Measurements from ENCODE around the gene LRRC32.

The LRRC32 gene

DNA sequence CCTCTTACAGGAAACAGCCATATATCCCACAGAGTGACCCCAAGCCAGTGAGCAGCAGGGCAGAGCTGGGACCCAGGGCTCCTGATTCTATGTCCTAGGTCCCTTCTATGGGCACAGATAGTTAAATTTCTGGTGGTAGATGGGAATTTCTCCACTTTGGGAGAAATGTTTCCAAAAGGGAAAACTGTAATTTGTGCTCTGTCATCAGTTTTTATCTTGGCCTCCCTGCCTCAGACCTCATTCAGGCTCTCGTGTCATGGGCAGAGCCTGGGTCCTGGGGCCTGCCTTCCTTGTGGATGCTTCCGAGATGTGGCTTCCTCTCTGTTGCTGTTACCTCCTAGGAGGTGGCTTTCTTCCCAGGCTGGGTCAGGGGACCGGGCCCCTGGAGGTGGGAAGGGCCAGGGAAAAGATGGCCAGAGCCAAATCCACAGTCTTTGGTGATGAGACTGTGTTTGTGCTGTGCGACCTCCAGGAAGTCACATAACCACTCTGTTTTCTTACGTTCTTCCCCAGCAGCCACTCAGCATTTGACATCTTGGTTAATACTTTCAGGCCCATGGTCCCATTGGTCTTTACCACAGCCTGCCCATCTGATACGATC is 8.6 kb downstream of the LRRC32 start:
- no peak for DNase-seq

- DNase-seq: no peak
Measured at GRCh38 chr11:76661306-76661751, 9.2 kb downstream of the LRRC32 start.

DNA sequence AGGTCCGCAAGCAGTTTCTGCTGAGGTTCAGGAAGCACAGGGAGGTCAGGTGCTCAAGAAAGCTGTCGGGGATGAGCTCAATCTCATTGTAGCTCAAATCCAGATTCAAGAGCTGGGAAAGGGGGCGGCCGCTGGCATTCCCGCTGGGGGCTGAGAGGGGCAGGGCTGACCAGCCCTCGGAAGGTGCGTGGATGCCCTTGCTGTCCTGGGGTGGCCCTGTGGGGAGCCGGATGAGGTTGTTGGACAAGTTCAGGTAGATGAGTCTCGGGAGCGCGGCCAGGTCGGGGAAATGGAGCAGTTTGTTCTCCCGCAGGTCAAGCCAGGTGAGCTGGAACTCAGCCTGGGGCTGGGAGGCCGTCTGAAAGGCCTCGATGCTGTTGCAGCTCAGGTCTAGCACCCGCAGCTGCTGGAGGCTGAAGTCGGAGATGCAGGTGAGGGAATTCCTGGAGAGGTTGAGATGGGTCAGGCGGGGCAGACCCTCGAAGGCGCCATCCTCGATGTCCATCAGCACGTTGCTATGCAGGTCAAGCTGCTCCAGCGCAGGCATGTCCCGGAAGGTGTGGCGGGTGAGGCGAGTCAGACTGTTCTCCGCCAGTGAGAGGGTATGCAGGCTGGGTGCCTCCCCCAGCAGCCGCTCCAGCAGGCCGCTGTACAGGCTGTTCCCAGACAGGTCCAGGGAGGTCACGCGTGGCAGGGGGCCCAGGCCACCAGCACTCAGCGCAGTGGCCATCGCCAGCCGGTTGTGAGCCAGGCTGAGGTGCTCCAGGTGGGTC is 9.8 kb downstream of the LRRC32 start:
- no peak for DNase-seq

GRCh38 chr11:76659672-76660532 is 10.6 kb downstream of the LRRC32 start:
- DNase-seq: no peak

DNA sequence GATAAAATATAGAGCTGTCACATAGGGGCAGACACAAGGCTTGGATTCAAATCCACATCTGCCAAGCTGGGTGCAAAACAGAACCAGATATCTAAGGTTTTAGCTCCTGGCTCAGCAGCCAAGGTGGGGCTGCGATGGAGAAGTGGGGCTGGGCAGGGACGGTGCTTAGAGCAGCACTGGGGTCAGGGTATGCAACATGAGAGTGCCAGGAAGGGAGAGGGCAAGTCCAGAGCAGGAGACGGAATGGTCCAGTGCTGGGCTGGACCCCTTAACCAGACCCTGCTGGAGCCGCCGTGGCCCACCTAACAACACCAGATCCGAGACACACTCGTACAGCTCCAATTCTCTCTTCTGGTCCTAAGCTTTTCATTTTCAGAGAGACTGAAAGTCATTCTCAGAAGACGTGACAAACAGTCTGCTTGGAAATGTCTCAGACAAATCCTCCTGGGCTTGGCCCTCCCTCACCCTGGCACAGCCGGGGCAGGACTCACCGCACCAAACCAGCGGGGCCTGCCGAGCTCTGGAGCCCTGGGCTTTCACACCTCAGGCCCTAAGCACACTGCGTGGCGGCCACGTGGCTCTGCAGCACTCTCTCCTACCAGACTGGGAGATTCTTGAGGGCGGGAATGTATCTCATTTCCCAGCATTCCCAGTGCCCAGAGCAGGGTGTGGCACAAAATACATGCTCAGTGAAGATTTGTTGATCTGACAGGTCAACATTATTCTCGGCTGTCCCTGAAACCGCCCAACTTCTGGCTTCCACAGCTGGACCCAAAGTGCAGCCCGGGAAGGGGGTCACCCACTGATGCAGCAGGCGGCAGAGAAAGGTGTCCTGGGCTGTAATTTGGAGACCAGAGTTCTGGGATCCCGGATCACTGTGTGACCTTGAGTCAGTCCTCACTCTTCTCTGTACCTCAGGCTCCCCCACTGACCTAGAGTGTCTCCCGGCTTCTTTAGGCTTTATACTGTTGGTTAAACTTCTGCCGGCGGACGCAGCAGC is 11.6 kb downstream of the LRRC32 start:
- DNase-seq: no peak

DNA sequence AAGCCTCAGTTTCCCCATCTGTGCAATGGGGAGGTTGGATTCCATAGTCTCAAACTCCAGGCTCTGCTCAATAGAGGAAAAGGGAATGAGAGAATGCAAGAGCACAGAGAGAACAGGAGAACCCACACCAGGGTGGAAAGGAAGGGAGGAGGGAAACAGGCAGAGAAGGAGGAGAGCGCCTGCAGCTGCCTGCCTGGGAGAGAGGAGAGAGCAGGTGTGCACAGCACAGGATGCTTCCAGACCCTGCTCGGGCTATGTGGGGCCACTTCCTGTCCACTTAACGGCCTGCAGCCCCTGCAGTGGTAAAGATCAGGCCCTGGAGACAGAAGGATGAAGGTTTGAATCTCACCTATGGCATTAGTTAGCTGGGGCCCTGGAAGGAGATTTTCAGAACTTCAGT is 12.3 kb downstream of the LRRC32 start:
- no peak for DNase-seq

DNA sequence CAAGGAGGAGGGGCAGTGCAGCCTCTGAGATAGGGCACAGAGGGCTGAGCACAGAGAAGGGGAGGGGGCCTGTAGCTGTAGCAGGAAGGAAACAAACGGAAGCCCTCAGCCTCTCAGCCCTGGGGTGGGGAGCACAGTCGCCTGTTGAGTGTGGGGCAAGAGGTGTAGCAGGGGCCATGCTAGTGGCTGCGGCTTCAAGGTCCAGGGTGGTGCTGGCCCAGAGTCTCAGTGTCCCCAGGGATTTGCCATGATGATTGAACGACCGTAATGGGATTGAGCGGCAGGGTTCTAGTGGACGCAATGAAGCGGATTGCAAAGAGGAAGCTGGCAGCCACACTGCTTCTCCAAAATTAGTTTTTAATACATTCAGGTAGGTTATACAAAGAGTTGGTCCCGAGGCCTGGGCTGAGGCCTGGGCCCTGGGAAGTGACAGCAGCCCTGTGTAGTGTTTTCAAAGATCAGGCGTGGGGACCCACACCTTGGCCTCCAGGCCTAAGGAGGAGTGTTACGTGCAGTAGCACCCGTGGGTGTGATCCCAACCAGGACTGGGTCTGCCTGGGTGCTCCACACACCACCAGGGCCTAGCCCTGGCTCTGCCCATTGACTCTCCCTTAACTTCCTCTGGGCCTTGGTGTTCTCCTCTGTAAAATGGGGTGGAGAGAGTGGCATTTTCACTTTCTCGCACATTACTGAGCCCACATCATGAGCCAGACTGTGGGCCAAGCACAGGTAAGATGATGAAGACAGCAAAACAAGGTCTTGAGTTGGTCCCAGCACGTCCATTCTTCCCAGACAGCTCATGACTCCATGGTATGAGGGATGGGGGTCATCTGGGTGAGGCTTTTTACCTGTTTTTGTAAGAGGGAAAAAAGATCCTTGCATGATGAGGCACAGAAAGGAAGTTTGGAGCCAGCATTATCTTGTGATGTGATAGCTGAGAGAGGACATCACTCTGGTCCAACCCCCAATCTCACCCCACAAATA is 13.1 kb downstream of the LRRC32 start:
- no peak for DNase-seq

DNA sequence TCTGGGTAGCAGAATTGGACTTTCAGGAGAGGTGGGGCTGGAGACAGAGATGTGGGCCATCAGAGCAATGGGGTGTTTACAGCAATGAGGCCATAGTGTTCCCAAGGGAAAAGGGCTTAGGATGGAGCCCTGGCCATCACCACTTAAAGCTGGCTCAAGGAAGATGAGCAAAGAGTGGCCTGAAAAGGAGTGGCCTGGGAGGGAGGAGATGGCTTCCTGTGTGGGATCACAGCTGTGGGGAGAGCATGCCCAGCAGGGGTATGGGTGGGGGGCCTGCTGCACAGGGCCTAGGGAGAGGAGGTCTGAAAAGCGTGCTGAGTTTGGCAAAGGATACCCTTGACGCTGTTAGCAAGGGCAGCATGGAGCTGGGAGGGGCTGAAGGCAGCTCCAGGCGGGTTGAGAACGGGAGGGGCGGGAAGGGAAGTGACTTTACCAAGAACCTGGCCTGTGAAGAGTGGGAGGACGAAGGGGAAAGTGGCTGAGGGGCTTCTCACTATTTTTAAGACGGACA is 13.9 kb downstream of the LRRC32 start:
- DNase-seq: no peak

GRCh38 chr11:76656050-76656531 is 14.5 kb downstream of the LRRC32 start:
- DNase-seq: no peak

- DNase-seq: no peak
Measured at GRCh38 chr11:76655501-76656049, 15.0 kb downstream of the LRRC32 start.

DNA sequence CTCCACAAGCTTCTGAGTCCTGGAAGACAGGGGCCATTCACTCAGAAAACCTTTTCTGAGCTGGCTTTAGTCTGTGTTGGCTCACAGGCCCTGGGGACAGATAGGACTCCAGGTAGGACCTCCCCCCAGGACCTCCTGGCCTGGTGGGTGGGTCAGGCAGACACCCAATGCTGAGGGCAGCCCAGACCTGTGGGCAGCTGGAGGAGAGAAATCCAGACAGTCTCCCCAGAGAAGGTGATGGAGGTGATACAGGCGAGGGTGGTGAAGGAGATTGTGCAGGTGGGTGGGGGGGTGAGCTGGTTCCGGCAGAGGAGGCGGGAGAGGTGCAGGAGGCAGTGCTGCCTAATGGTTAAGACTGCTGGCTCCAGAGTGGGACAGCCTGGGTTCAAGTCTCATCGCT is 15.6 kb downstream of the LRRC32 start:
- no peak for DNase-seq

DNA sequence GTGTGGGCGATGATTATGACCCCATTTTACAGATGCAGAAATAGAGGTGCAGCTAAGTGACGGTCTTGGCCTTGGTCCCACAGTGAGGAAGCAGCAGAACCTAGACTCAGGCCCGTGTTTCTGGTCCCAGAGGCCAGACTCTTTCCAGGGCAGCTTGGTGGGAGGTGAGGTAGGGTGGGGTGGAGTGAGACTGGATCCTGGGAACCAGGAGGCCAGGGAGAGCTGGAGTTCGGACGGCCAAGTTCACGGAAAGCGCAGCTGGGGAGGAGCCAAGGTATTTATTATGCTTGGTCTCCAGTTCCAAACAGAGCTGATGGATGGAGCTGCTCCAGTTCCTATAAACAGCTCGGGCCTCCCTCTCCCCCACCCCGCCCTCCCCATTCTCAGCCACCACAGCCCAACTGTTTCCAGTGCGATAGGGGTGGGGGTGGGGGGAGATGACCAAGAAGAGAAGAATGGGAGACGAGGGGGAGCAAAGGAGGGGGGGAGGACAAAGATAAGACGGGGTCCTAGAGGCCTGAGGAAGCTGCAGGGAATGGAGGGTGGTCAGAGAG is 16.2 kb downstream of the LRRC32 start:
- DNase-seq: no peak

GRCh38 chr11:76653674-76654284 is 16.8 kb downstream of the LRRC32 start:
- DNase-seq: no peak

DNA sequence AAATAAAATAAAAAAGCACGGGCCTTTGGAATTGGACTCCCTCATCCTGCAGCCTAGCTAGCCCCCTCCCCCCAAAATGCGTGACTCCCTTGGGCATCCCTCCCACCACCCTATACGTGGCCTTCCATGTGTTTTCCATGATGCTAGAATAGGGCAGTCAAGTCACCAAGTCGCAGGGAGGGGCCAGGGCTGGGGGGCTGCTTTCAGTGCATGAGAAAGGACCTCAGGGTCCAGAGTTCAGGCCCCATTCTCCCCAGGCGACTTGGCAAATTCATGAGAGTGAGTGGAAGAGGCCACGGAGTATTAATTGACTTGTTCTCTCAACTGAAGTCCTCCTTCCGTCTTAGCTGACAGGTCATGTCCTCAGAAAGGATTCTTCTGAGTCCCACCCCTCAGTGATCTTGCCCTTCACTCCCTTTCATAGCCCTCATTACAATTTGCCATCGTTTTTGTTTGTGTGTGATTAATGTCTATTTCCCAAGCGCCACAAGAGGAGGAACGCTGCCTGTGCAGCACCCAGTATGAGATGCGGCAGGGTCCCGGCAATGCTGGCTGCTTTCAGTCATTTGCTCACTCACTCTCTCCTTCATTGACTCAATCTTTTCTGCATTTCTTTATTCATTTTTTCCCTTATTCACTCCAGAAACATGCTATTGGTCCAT is 17.4 kb downstream of the LRRC32 start:
- no peak for DNase-seq

- no peak for DNase-seq
Measured at GRCh38 chr11:76649851-76650372, 20.6 kb downstream of the LRRC32 start.

GRCh38 chr11:76649011-76649410 is 21.5 kb downstream of the LRRC32 start:
- no peak for DNase-seq

GRCh38 chr11:76648061-76648460 is 22.5 kb downstream of the LRRC32 start:
- DNase-seq: no peak

DNA sequence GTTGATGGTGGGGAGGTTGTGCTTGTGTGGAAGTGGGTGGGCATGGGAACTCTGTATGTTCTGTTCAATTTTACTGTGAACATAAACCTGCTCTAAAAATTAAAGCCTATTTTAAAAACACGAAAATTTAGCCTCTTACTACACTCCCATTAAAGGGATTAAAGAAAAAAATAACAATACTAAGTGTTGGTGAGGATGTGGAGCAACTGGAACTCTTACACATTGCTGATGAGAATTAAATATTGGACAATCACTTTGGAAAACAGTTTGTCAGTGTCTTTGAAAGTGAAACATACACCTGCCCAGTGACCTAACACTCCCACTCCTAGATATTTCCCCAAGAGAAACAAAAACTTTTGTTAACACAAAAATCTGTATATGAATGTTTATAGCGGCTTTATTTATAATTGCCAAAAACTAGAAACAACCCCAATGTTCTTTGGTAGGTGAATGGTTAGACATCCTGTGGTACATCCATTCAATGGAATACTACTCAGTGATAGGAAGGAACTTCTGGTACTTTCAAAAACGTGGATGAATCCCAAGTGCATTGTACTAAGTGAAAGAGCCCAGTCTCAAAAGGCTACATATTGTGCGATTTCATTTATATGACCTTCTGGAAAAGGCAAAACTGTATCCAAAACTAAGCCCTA is 23.5 kb downstream of the LRRC32 start:
- DNase-seq: no peak
